ENCODE data around the gene GP9.
A peak's percentile ranks its signal among the peaks of the same experiment; 100 is the strongest.

The GP9 gene

GRCh38 chr3:129026728-129027543 is 33.6 kb upstream of the GP9 start:
- DNase-seq (ENCODE audit: low spot score), result peak; percentile 99
- TF ChIP-seq CTCF (IDR thresholded peaks at IDR 0.05; ENCODE audit: borderline replicate concordance, control extremely low read depth, extremely low read depth, insufficient read depth, missing control alignments), result peak; percentile 73
- in situ Hi-C loops (cut with MboI; ENCODE audit: low sequenced_read_pairs, unreplicated experiment), result no loop called here

- no peak for DNase-seq (ENCODE audit: low spot score)
- in situ Hi-C loops (cut with MboI; ENCODE audit: low sequenced_read_pairs, unreplicated experiment), result no loop called here
- TF ChIP-seq CTCF (IDR thresholded peaks at IDR 0.05; ENCODE audit: borderline replicate concordance, control extremely low read depth, extremely low read depth, insufficient read depth, missing control alignments), result no peak
Observed at GRCh38 chr3:129027544-129027880, 33.1 kb upstream of the GP9 start.

- in situ Hi-C loops (cut with MboI; ENCODE audit: low sequenced_read_pairs, unreplicated experiment), result no loop called here
- DNase-seq (ENCODE audit: low spot score), result no peak
- no peak for TF ChIP-seq CTCF (IDR thresholded peaks at IDR 0.05; ENCODE audit: borderline replicate concordance, control extremely low read depth, extremely low read depth, insufficient read depth, missing control alignments)
Observed at GRCh38 chr3:129028866-129029265, 31.7 kb upstream of the GP9 start.

GRCh38 chr3:129030611-129031010 is 30.0 kb upstream of the GP9 start:
- no peak for TF ChIP-seq CTCF (IDR thresholded peaks at IDR 0.05; ENCODE audit: borderline replicate concordance, control extremely low read depth, extremely low read depth, insufficient read depth, missing control alignments)
- DNase-seq (ENCODE audit: low spot score), result no peak
- in situ Hi-C loops (cut with MboI; ENCODE audit: low sequenced_read_pairs, unreplicated experiment), result no loop called here

- in situ Hi-C loops (cut with MboI; ENCODE audit: low sequenced_read_pairs, unreplicated experiment), result no loop called here
- DNase-seq (ENCODE audit: low spot score), result no peak
- TF ChIP-seq CTCF (IDR thresholded peaks at IDR 0.05; ENCODE audit: borderline replicate concordance, control extremely low read depth, extremely low read depth, insufficient read depth, missing control alignments), result no peak
Observed at GRCh38 chr3:129031476-129032215, 28.9 kb upstream of the GP9 start.

- in situ Hi-C loops (cut with MboI; ENCODE audit: low sequenced_read_pairs, unreplicated experiment), result no loop called here
- no peak for DNase-seq (ENCODE audit: low spot score)
- TF ChIP-seq CTCF (IDR thresholded peaks at IDR 0.05; ENCODE audit: borderline replicate concordance, control extremely low read depth, extremely low read depth, insufficient read depth, missing control alignments), result no peak
Observed at GRCh38 chr3:129032716-129033115, 27.9 kb upstream of the GP9 start.

Measured in GM13976 (cell line).